Neural progenitor cell (in vitro differentiated cells): ENCODE measurements around the gene ERN1. TPM values are rescaled to one million over a fixed set of nuclear protein-coding genes. Genes with fewer than 3 reads are reported as not detected.

Source experiments
- DNase-seq: peaks from one replicate; pipeline ENCODE4 v3.0.0-alpha.2; 2016; ENCODE audit warnings: low spot score
- H2AFZ ChIP-seq: fragments of 200-600 bp; sonication (generic); replicated peaks from 2 replicates; pipeline ENCODE4 v1.6.1; 2016; ENCODE audit warnings: antibody characterized with exemption
- H3F3A ChIP-seq: fragments of 200-600 bp; sonication (generic); 2 replicates; pipeline ENCODE4 v1.6.1; 2016; ENCODE audit warnings: antibody characterized with exemption, low read depth
- H3K27ac ChIP-seq: fragments of 200-600 bp; sonication (generic); 2 replicates; pipeline ENCODE4 v1.5.1; 2016; ENCODE audit warnings: mild to moderate bottlenecking
- H3K27me3 ChIP-seq: fragments of 200-600 bp; sonication (generic); 2 replicates; pipeline ENCODE4 v1.6.1; 2016; ENCODE audit warnings: mild to moderate bottlenecking, moderate library complexity
- H3K36me3 ChIP-seq: fragments of 200-600 bp; sonication (generic); 2 replicates; pipeline ENCODE4 v1.5.1; 2016
- H3K4me1 ChIP-seq: fragments of 200-600 bp; sonication (generic); 2 replicates; pipeline ENCODE4 v1.6.1; 2016; ENCODE audit warnings: mixed run types
- H3K4me2 ChIP-seq: fragments of 200-600 bp; sonication (generic); 2 replicates; pipeline ENCODE4 v1.6.1; 2016
- H3K4me3 ChIP-seq: fragments of 200-600 bp; sonication (generic); 2 replicates; pipeline ENCODE4 v1.5.1; 2016
- H3K79me2 ChIP-seq: fragments of 200-600 bp; sonication (generic); 2 replicates; pipeline ENCODE4 v1.6.1; 2016; ENCODE audit warnings: low read depth
- H3K9ac ChIP-seq: fragments of 200-600 bp; sonication (generic); 2 replicates; pipeline ENCODE4 v1.6.1; 2016
- H3K9me3 ChIP-seq: fragments of 200-600 bp; sonication (generic); 2 replicates; pipeline ENCODE4 v1.5.1; 2016; ENCODE audit warnings: low read depth
- H4K20me1 ChIP-seq: fragments of 200-600 bp; sonication (generic); 2 replicates; pipeline ENCODE4 v1.6.1; 2016; ENCODE audit warnings: low read depth
- H3K27ac Mint-ChIP-seq: 3 replicates; pipeline ENCODE4 v1.8.0; 2021; ENCODE audit warnings: mixed read lengths
- H3K27me3 Mint-ChIP-seq: 2 replicates; pipeline ENCODE4 v1.8.0; 2022; ENCODE audit warnings: low read depth, mild to moderate bottlenecking, inconsistent platforms, moderate library complexity, mixed read lengths; ENCODE audit not compliant: insufficient read depth
- H3K36me3 Mint-ChIP-seq: 3 replicates; pipeline ENCODE4 v1.8.0; 2021; ENCODE audit warnings: mixed read lengths
- H3K4me1 Mint-ChIP-seq: 3 replicates; pipeline ENCODE4 v1.8.0; 2021; ENCODE audit warnings: mixed read lengths
- H3K4me3 Mint-ChIP-seq: 3 replicates; pipeline ENCODE4 v1.8.0; 2021; ENCODE audit warnings: mild to moderate bottlenecking, moderate library complexity, mixed read lengths
- H3K9me3 Mint-ChIP-seq: 3 replicates; pipeline ENCODE4 v1.8.0; 2020; ENCODE audit warnings: mixed read lengths
- CTCF ChIP-seq: fragments of 200-600 bp; sonication (generic); IDR thresholded peaks from 2 replicates; pipeline ENCODE4 v1.5.1; 2017; ENCODE audit warnings: antibody characterized with exemption, mild to moderate bottlenecking
- EZH2 ChIP-seq: fragments of 200-600 bp; sonication (generic); IDR thresholded peaks from 2 replicates; pipeline ENCODE4 v1.6.1; 2017; ENCODE audit warnings: antibody characterized with exemption, mild to moderate bottlenecking, moderate library complexity
- EZH2phosphoT487 ChIP-seq: fragments of 200-600 bp; sonication (generic); IDR thresholded peaks from 2 replicates; pipeline ENCODE4 v1.6.1; 2017; ENCODE audit warnings: antibody characterized with exemption
- total RNA-seq: library from RNA; depleted of rRNA; stranded (reverse); fragments of >200 nt; gene quantifications from 2 replicates; pipeline ENCODE4 v1.2.3, GENCODE V29; 2015; ENCODE audit warnings: low replicate concordance

ERN1 gene
- total RNA-seq, 1 donor from 2014 or later, result 2.4 TPM

DNA sequence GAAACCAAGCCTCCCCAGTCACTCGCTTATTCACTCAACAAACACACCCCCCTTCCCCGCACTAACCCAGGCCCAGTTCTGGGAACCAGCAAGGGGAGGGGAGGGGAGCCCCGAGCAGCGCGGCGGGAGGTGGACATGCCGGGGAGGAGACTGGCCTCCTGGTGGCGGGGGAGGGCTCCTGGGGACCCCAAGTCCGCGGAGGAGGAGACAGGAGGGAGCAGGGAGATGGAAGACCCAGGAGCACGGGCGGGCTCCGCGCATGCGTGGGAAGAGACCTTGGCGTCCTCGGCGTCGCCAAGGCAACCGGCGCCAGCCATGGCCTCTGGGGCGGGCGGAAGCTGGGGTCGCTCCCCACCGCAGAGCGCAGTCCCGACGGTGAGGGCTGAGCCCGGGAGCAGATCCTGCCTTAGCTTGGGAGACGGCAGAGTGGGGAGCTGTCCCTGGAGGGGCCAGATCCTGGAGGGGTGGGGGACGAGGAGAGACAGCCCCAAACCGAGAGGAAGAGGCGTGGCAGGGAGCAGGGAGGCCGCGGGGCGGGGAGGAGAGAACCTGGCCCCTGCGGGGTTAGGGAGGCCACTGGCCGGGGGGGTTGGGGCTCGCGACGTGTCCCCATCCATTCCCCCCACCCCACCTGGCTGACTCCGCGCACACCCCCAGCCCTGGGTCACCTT, 131.8 kb downstream of the ERN1 start, which contains the start of gene PRR29:
PRR29 (plus strand) TSS at position 302 of the 671 bp plus-strand sequence; CDS start at position 316, 14 bp downstream.
- H3K36me3 ChIP-seq, result no peaks in the 10 kb centered on the region
- H3K4me1 Mint-ChIP-seq, result peaks cover 10% of the 10 kb centered on the region
- H3K4me1 ChIP-seq, result no peaks in the 10 kb centered on the region
- H3K36me3 Mint-ChIP-seq, result no peaks in the 10 kb centered on the region
- peaks cover 65% of the 10 kb centered on the region for H3K27me3 ChIP-seq
- peak; percentile 96 for DNase-seq
- no peaks in the 10 kb centered on the region for H4K20me1 ChIP-seq
- TF ChIP-seq CTCF, result no peak
- TF ChIP-seq EZH2, result no peak
- TF ChIP-seq EZH2phosphoT487, result no peak
- no peaks in the 10 kb centered on the region for H3F3A ChIP-seq
- peak within 1 kb of the TSS; percentile 89 for H3K4me3 Mint-ChIP-seq
- H3K9me3 Mint-ChIP-seq, result no peaks in the 10 kb centered on the region
- H3K79me2 ChIP-seq, result no peaks in the 10 kb centered on the region
- peak within 1 kb of the TSS; percentile 96 for H3K4me2 ChIP-seq
- H3K27me3 Mint-ChIP-seq, result peaks cover 12% of the 10 kb centered on the region
- peak within 1 kb of the TSS; percentile 90 for H3K4me3 ChIP-seq
- no peaks in the 10 kb centered on the region for H3K9me3 ChIP-seq
- no peak within 1 kb of the TSS for H3K27ac ChIP-seq
- H3K9ac ChIP-seq, result no peak within 1 kb of the TSS
- H3K27ac Mint-ChIP-seq, result no peak within 1 kb of the TSS
- peak within 1 kb of the TSS; percentile 99 for H2AFZ ChIP-seq

- H3K27me3 Mint-ChIP-seq, result peaks cover 15% of the 10 kb centered on the region
- peak overlapping the region; percentile 99 for H2AFZ ChIP-seq
- H3K9me3 ChIP-seq, result no peaks in the 10 kb centered on the region
- H3K36me3 ChIP-seq, result no peaks in the 10 kb centered on the region
- no peaks in the 10 kb centered on the region for H3K4me1 ChIP-seq
- H3K4me3 Mint-ChIP-seq, result peak overlapping the region; percentile 89
- peak overlapping the region; percentile 90 for H3K4me3 ChIP-seq
- no peak overlapping the region for H3K27ac ChIP-seq
- DNase-seq, result peak; percentile 1
- H4K20me1 ChIP-seq, result no peaks in the 10 kb centered on the region
- H3K9me3 Mint-ChIP-seq, result no peaks in the 10 kb centered on the region
- no peak overlapping the region for H3K9ac ChIP-seq
- H3K36me3 Mint-ChIP-seq, result no peaks in the 10 kb centered on the region
- no peak for TF ChIP-seq EZH2
- no peak for TF ChIP-seq EZH2phosphoT487
- no peak for TF ChIP-seq CTCF
- peaks cover 68% of the 10 kb centered on the region for H3K27me3 ChIP-seq
- H3F3A ChIP-seq, result no peaks in the 10 kb centered on the region
- no peak overlapping the region for H3K27ac Mint-ChIP-seq
- H3K4me2 ChIP-seq, result peak overlapping the region; percentile 96
- H3K4me1 Mint-ChIP-seq, result peaks cover 10% of the 10 kb centered on the region
- H3K79me2 ChIP-seq, result no peaks in the 10 kb centered on the region
Measured at GRCh38 chr17:63997341-63998048, 132.4 kb downstream of the ERN1 start.

GRCh38 chr17:63996430-63997182, 133.3 kb downstream of the ERN1 start:
- Histone ChIP-seq H3K4me1 (no peaks in the 10 kb centered on the region), H3K27ac (no peak overlapping the region), H4K20me1 (no peaks in the 10 kb centered on the region), H3K27me3 (peaks cover 76% of the 10 kb centered on the region), H3F3A (no peaks in the 10 kb centered on the region), H3K79me2 (no peaks in the 10 kb centered on the region), H3K9ac (no peak overlapping the region), H3K4me2 (no peak overlapping the region), H3K36me3 (no peaks in the 10 kb centered on the region), H2AFZ (no peak overlapping the region), H3K4me3 (no peak overlapping the region), H3K9me3 (no peaks in the 10 kb centered on the region)
- H3K27me3 Mint-ChIP-seq, result peaks cover 21% of the 10 kb centered on the region
- no peaks in the 10 kb centered on the region for H3K9me3 Mint-ChIP-seq
- peak overlapping the region; percentile 43 for H3K4me3 Mint-ChIP-seq
- no peak overlapping the region for H3K27ac Mint-ChIP-seq
- H3K36me3 Mint-ChIP-seq, result no peaks in the 10 kb centered on the region
- peak; percentile 0 for DNase-seq
- peaks cover 10% of the 10 kb centered on the region for H3K4me1 Mint-ChIP-seq
- no peak for TF ChIP-seq EZH2phosphoT487
- no peak for TF ChIP-seq CTCF
- no peak for TF ChIP-seq EZH2
